ENCODE data around the gene LRRC1.

- TF ChIP-seq CTCF (IDR thresholded peaks at IDR 0.05; ENCODE audit: insufficient read depth, low read depth, low read length) (no peak), EZH2 (IDR thresholded peaks at IDR 0.05; ENCODE audit: insufficient read depth, low read length) (no peak)
These were observed 53.0 kb downstream of the LRRC1 start for GRCh38 chr6:53847796-53848314.

Measured in astrocyte (in vitro differentiated cells and primary cell).